ENCODE data around the gene PLCH2.

PLCH2 gene

GRCh38 chr1:2463396-2463795 lies 12.7 kb upstream of the PLCH2 start:
- DNase-seq = no peak

- no peak for DNase-seq
These were observed 10.5 kb upstream of the PLCH2 start for GRCh38 chr1:2465371-2466269.

DNA sequence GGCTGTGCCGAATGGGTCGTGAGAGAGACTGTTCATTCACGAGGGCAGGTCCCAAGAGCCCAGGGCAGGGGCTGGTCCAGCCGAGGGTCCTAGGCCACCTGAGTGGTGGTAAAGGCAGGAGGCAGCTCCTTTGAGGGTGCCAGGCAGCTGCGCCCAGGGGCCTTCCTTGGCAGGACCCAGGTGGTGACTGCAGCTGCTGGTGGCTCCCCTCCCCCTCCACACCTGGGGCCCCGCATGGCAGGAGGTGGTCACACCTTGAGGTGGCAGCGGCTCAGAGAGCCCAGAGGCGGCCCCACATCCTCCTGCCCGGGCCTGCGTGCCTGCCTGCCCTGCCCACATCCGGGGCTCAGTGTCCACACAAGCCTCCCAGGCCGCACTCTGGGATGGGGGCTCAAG lies 9.8 kb upstream of the PLCH2 start:
- no peak for DNase-seq

DNA sequence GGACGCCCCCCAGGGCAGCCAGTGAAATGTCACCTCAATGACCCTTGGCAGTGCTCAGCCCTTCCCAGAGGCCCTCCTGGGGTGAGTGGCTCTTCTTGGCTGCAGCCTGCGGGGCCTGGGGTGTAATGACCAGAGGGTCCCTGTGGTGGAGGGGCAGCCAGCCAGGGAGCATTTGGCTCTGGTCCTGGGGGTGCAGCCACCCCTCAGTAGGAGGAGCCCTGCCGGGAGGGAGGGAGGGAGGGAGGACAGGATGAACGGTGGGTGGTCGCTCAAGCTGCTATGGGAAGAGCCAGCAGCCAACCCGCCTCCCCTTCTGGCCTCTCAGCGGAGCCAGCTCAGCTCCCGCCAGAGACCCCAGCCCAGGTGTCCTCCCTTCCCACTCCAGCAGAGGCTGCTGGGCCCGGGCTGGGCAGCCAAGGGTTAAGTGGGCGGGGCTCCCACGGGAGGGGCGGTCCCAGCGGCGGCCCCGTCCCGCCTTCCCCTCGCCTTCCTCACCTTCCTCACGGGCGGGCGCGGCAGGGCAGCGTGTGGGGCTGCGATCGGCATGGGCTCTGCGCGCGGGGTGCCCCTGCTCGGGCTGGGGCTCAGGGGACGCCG lies 9.0 kb upstream of the PLCH2 start:
- DNase-seq = peak; percentile 76

DNA sequence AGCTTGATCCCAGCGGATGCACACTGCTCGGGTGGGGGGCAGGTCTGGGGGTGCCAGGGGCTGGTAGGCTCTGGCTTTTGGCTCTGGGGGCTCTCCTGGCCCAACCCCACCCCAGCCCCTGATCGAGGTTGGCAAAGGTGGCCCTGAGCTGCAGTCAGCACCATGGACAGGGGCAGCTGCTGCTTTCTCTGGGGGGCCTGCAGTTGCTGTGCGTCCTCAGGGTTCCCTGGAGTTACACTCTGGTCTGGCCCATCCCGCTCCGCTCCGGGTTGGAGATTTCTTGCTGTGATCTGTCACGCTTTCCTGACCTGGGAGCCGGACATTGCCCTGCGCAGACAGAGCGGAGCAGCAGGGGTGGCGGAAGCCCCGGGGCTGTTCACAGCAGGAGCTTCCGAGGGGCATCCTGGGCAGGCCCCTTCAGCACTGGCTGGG lies 8.0 kb upstream of the PLCH2 start:
- DNase-seq = no peak

GRCh38 chr1:2468540-2468939 lies 7.5 kb upstream of the PLCH2 start:
- DNase-seq = peak; percentile 90

DNA sequence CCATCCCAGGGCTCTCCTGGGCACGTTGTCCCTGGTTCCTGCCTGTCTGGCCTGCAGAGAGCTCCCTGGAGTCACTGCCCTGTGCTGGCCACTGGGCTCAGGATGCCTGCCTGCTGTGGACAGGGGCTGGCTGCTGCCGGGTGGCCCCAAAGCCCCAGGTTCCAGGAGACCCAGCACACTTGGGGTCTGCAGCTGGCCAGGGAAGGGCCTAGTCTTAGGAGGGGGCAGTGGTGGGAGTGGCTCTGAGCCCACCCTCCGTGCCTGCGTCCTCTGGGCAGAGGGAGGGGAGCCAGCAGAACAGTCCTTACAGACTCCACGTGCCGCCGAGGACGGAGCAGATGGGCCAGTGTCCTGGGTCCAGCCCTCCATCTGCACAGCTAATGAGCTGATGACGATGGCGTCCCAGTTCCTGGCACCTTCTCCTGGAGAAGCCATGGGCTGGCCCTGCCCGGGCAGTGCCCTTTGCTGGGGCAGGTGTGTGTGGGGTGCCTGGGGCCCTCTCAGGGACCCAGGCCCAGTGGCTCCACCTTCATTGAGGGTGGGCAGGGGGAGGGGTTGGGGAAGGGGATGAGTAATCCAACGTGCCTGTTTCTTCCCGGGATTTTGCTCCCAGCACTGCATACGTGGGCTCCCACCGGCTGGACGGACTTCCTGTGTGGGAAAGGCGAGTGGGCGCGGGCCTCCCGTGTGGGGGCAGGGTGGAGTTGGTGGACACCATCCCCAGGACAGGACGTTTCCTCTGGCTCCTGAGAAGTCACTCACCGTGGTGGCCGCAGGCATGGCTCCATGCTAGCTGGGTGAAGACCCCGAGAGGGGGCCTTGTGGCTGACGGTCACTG lies 6.8 kb upstream of the PLCH2 start:
- DNase-seq = no peak

GRCh38 chr1:2470290-2471158 lies 5.6 kb upstream of the PLCH2 start:
- DNase-seq = no peak

- no peak for DNase-seq
These were observed 5.0 kb upstream of the PLCH2 start for GRCh38 chr1:2471159-2471471.

GRCh38 chr1:2471587-2472001 lies 4.5 kb upstream of the PLCH2 start:
- DNase-seq = no peak

DNA sequence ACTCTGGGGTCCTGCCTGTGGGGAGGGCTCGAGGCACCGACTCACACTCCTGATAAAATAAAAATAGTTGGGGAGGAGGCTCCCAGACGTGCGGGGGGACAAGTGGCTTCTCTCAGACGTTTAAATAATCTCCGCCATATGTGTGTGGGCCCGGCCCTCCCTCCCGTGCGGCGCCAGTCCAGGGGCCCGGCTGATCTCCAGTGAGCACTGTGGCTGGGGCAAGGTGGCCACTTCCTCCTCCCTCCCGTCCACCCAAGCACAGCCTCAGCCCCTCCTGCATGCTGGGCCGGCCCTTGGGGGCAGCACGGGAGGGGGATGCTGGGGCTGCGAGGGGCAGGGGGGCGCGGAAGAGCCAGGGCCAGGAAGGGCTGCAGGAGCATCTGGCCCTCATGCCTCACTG lies 4.0 kb upstream of the PLCH2 start:
- DNase-seq = no peak

GRCh38 chr1:2472561-2473177 lies 3.4 kb upstream of the PLCH2 start:
- DNase-seq = no peak

DNA sequence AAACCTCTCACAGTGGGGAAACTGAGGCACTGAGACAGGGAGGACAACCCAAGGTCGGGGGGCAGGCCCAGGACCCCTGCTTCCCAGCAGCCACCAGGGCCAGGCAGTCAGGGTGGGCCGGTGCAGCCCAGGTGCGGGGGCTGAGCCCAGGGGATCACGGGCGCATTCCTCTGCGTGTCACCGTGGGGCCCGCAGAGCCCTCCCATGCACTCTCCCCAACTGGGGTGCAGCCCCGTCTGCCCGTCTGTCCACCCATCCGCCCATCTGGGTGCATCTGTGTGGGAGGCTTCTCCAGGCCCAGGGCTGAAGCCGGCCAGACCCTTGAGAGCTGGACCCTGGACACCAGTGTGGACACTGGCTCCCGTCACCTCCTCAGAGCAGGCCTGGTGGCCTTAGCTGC lies 2.9 kb upstream of the PLCH2 start:
- no peak for DNase-seq

- DNase-seq = no peak
These were observed 1.8 kb upstream of the PLCH2 start for GRCh38 chr1:2474104-2474844.

DNA sequence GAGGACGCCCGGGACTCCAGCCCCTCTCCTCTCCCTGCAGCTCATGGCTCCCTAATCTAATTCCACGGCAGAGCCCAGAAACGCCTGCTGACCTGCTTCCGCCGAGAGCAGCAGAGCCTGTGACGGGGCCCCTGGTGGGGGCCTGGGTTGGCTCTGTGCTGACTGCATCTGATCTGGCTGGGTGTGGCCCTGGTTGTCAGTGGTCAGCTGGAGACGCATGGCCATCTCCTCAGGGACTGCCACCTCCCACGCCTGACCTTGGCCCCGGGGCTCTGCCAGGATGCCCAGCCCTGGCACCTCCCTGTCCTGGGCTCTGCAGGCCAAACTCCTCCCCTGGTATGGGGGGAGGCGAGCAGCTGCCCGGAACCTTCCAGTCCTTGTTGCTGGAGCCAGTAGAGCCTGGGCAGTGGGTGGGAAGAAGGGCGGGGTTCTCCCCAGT lies 1.1 kb upstream of the PLCH2 start:
- DNase-seq = no peak

DNA sequence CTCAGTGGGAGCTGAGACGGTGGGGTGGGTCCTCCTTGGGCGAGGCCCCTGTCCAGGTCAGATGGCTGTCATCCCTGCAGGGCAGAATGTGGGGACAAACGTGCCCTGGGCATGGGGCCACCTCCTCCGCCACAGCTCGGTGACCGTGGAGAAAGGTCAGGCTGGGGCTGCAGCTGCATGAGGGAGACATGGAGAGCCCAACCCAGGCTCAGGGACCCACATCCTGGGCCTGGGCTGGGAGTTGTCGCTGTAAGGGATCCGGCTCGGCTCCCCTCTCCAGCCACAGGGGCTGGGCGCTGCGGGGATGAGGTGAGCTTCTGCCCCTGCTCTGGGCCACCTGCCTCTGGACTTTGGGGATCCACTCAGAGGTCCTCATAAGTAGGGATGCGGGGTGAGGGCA lies 518 bp upstream of the PLCH2 start:
- DNase-seq = no peak

GRCh38 chr1:2477309-2477708 lies 1.2 kb downstream of the PLCH2 start:
- no peak for DNase-seq

DNA sequence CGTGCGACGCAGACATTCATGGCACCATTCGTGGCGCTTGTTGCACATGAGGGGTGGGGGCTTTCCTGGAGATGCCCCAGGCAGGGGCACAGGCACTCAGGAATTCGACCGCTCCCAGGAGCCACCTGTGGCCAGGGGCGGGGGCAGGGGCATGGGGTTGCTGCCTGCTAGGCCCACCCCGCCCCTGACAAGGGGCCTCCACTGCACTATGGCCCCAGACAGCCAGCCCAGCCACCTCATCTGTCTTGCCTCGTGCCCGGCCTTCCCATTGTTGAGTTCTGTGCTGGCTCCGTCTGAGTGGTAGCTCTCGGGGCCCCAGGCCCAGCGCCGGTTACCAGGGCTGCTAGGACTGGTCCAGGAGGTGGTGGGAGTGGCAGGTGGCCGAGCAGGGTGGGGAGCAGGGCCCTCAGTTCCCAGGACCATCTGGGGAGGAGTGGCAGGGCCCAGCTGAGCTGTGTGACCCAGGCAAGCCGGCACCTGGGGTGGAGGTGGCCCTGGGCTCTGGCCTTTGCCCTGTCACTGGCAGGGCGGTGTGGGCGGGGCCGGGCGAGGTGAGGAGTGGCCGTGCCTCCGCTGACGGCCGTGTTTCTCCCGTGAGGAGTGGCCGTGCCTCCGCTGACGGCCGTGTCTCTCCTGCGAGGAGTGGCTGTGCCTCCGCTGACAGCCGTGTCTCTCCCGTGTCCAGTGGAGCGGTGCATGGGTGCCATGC lies 1.9 kb downstream of the PLCH2 start:
- no peak for DNase-seq

- DNase-seq = no peak
These were observed 3.1 kb downstream of the PLCH2 start for GRCh38 chr1:2479186-2479585.

GRCh38 chr1:2479618-2480017 lies 3.5 kb downstream of the PLCH2 start:
- no peak for DNase-seq
